HG03378 (cell line): ENCODE data around the gene DCAF16.
"Not testable (repeated sequence)": the region's sequence is repeated elsewhere in the genome, so short reads cannot be mapped to it uniquely, and the experiment has no call there.

Experiments
- ATAC-seq: cut with Tn5 transposase; IDR thresholded peaks from one replicate; pipeline ENCODE4 v1.9.1; 2021; ENCODE audit warnings: mild to moderate bottlenecking, moderate library complexity; ENCODE audit not compliant: unreplicated experiment

DCAF16 gene

GRCh38 chr4:17810260-17811077 is at the start of gene DCAF16, which contains the start of gene NCAPG:
DCAF16 (minus strand) TSS chr4:17810757; CDS start chr4:17804141, 6,616 bp downstream.
NCAPG (plus strand) TSS chr4:17810979; CDS start chr4:17811078, 99 bp downstream.
- ATAC-seq = peak; percentile 87

- ATAC-seq = no peak
These were observed 49.3 kb upstream of the DCAF16 start for GRCh38 chr4:17859793-17860406.

GRCh38 chr4:17854036-17854435 is 43.5 kb upstream of the DCAF16 start:
- no peak for ATAC-seq

GRCh38 chr4:17851959-17852358 is 41.4 kb upstream of the DCAF16 start:
- no peak for ATAC-seq

GRCh38 chr4:17850295-17850694 is 39.7 kb upstream of the DCAF16 start:
- ATAC-seq = not testable (repeated sequence)

- ATAC-seq = no peak
These were observed 35.7 kb upstream of the DCAF16 start for GRCh38 chr4:17846266-17846665.

GRCh38 chr4:17823871-17824669 is 13.5 kb upstream of the DCAF16 start:
- ATAC-seq = no peak

GRCh38 chr4:17817027-17817426 is 6.5 kb upstream of the DCAF16 start:
- ATAC-seq = peak; percentile 81

- no peak for ATAC-seq
These were observed 5.6 kb upstream of the DCAF16 start for GRCh38 chr4:17816142-17816541.

GRCh38 chr4:17814140-17814539 is 3.6 kb upstream of the DCAF16 start:
- no peak for ATAC-seq

GRCh38 chr4:17812801-17813200 is 2.2 kb upstream of the DCAF16 start:
- no peak for ATAC-seq

- no peak for ATAC-seq
These were observed 1.6 kb upstream of the DCAF16 start for GRCh38 chr4:17812125-17812524.

- ATAC-seq = peak; percentile 26
These were observed 584 bp upstream of the DCAF16 start for GRCh38 chr4:17811078-17811603.

GRCh38 chr4:17809667-17810066 is 890 bp downstream of the DCAF16 start:
- ATAC-seq = no peak

GRCh38 chr4:17807446-17807845 is 3.1 kb downstream of the DCAF16 start:
- ATAC-seq = no peak

- no peak for ATAC-seq
These were observed 4.9 kb downstream of the DCAF16 start for GRCh38 chr4:17805580-17806155.

- ATAC-seq = no peak
These were observed 12.7 kb downstream of the DCAF16 start for GRCh38 chr4:17797808-17798207.

- ATAC-seq = no peak
These were observed 15.8 kb downstream of the DCAF16 start for GRCh38 chr4:17794730-17795129.

GRCh38 chr4:17788956-17789355 is 21.6 kb downstream of the DCAF16 start:
- ATAC-seq = no peak

GRCh38 chr4:17787315-17787714 is 23.2 kb downstream of the DCAF16 start:
- ATAC-seq = no peak

- peak; percentile 50 for ATAC-seq
These were observed 24.0 kb downstream of the DCAF16 start for GRCh38 chr4:17786567-17786966.
